Body of pancreas (tissue), 4 donors: Measurements from ENCODE around the gene PIGR.

Source experiments
- POLR2A ChIP-seq, 3 donors: fragments of 450-650 bp; IDR thresholded peaks; one replicate each; pipeline ENCODE4 v1.6.1; 2016; ENCODE audit warnings: antibody characterized with exemption in 3 of 3, mild to moderate bottlenecking in 2 of 3
- TF ChIP-seq, protein P1 (sequence below), 7 experiments: fragments of 450-650 bp in 4 of 7; fragments of 200-600 bp in 3 of 7; sonication (generic) in 3 of 7; IDR thresholded peaks; one replicate each; pipeline ENCODE4 v1.5.1; 2016 to 2019; ENCODE audit warnings: antibody characterized with exemption in 7 of 7

DNA sequence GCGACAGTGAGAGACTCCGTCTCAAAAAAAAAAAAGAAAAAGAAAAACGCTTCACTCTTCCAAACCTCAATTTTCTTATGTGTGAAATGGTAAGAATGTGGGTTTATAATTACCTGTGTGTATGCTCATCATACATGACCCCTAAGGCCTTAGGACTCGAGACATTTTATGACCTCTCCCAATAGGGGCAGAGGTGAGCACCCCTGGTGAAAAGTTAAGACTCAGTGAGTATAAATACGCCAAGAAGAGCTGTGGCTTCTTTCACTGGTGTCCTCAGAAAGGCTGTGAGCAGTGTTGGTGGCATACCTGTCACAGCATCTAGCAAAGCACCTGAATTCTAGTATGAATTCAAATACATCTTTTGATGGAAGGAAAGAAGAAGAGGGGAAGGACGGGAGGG lies 16.7 kb downstream of the PIGR start:
- TF ChIP-seq, protein P1, sequence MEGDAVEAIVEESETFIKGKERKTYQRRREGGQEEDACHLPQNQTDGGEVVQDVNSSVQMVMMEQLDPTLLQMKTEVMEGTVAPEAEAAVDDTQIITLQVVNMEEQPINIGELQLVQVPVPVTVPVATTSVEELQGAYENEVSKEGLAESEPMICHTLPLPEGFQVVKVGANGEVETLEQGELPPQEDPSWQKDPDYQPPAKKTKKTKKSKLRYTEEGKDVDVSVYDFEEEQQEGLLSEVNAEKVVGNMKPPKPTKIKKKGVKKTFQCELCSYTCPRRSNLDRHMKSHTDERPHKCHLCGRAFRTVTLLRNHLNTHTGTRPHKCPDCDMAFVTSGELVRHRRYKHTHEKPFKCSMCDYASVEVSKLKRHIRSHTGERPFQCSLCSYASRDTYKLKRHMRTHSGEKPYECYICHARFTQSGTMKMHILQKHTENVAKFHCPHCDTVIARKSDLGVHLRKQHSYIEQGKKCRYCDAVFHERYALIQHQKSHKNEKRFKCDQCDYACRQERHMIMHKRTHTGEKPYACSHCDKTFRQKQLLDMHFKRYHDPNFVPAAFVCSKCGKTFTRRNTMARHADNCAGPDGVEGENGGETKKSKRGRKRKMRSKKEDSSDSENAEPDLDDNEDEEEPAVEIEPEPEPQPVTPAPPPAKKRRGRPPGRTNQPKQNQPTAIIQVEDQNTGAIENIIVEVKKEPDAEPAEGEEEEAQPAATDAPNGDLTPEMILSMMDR (IDR thresholded peaks at IDR 0.05) = no peak
- no peak for TF ChIP-seq POLR2A (IDR thresholded peaks at IDR 0.05)
